ENCODE data around the gene MCHR1. TPM values are rescaled to one million over a fixed set of nuclear protein-coding genes. Genes with fewer than 3 reads are reported as not detected.

Gene MCHR1
- total RNA-seq, 1 experiment from 2014 or later: not detected

DNA sequence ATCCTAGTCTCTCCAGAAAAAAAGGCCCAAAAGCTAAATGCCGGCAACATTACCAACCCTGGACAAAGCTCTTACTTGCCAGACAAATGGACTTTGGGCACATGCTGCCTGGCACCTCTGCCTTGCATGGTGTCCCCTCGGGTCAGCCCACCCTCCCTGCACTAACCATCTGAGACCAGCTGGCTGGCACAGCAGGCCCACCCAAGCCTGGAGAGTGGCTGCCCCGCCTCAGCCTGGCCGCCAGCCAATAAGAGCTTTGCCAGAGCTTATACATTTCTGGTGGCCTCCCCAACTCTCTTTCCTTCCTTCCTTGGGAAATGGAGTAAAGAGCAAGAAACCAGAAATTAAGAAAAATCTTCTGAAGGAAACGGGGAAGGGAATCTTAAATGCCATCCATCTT, 24.5 kb downstream of the MCHR1 start (continued):
- no peak for TF ChIP-seq ATF3 (IDR thresholded peaks at IDR 0.05)

DNA sequence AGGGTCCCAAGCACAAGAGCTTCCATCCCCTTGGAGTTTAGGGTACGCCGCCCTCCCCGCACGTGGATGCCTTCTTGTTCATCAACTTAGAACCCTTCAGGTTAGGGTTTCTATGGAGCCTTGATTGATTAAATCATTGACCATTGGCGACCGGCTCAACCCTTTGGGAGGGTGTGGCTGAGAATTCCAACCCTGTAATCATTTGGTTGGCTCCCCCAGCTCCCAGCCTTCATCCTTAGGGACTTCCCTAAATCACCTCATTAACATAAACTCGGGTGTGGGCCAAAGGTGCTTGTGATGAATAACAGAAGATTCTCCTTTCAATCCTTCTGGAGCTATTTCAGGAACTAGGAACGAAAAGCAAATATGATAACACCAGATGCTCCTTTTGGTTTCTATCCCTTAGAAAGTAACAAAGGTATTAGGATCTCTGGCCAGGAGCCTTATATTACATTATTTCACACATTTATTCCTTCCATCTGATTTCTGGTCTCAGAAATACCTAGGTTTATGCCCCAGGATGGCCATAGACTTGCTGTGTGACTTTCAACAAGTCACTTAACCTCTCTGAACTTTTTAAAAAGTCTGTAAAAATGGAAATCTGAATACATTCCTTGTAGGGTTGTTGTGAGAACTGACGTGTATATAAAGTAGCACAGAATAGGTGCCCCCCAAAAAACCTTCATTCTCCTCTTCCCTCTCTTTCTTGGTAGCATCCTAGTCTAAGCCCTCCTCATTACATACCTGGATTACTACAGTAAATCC, 26.8 kb downstream of the MCHR1 start:
- H3K4me2 ChIP-seq (ENCODE audit: low read length): no peak overlapping the region
- no peak overlapping the region for H3K27ac ChIP-seq (ENCODE audit: low read depth, low read length)
- H3K79me2 ChIP-seq (ENCODE audit: insufficient read depth, low read length): no peaks in the 10 kb centered on the region
- H3K9me3 ChIP-seq (ENCODE audit: control insufficient read depth in 1 of 2, insufficient read depth in 1 of 2, low read depth in 1 of 2, low read length in 2 of 2): no peaks in the 10 kb centered on the region
- ChIA-PET RAD21 (ENCODE audit: low non-redundant PET in 1 of 2, low total read pairs in 2 of 2, uncharacterized antibody in 2 of 2, unreplicated experiment in 2 of 2) (no interaction called here), CTCF (no interaction called here), POLR2A (no interaction called here)
- H3K4me1 ChIP-seq (ENCODE audit: control insufficient read depth in 1 of 2, insufficient read depth in 2 of 2, low read length in 2 of 2): peaks cover 8 to 14% of the 10 kb centered on the region in 2 experiments
- no peaks in the 10 kb centered on the region for H3K36me3 ChIP-seq (ENCODE audit: control insufficient read depth in 1 of 2, insufficient read depth in 2 of 2, low read length in 2 of 2)
- H3K9ac ChIP-seq (ENCODE audit: low read length): no peak overlapping the region
- intact Hi-C loops (cut with micrococcal nuclease): no loop called here
- H3K9me2 ChIP-seq (ENCODE audit: insufficient read depth): no peaks in the 10 kb centered on the region
- TF ChIP-seq TCF7L2 (IDR thresholded peaks at IDR 0.05; ENCODE audit: borderline replicate concordance, extremely low read depth, insufficient read depth, insufficient read length) (no peak), ZBTB33 (IDR thresholded peaks at IDR 0.05; ENCODE audit: extremely low read depth, insufficient replicate concordance, low read length) (no peak), ATF3 (IDR thresholded peaks at IDR 0.05) (no peak), ZNF274 (IDR thresholded peaks at IDR 0.05; ENCODE audit: low read depth, low read length) (no peak), ZFX (IDR thresholded peaks at IDR 0.05) (no peak), RAD21 (IDR thresholded peaks at IDR 0.05; ENCODE audit: low read depth) (no peak), JUND (IDR thresholded peaks at IDR 0.05) (no peak), EZH2 (IDR thresholded peaks at IDR 0.05) (no peak), FOSL1 (IDR thresholded peaks at IDR 0.05; ENCODE audit: low read depth) (no peak), POLR2A (IDR thresholded peaks at IDR 0.05; ENCODE audit: borderline replicate concordance, extremely low read depth, insufficient read depth, insufficient read length) (no peak), SRF (IDR thresholded peaks at IDR 0.05; ENCODE audit: low read depth) (no peak)
- TF ChIP-seq, protein P1, sequence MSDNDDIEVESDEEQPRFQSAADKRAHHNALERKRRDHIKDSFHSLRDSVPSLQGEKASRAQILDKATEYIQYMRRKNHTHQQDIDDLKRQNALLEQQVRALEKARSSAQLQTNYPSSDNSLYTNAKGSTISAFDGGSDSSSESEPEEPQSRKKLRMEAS (IDR thresholded peaks at IDR 0.05): no peak
- TF ChIP-seq, protein P2, sequence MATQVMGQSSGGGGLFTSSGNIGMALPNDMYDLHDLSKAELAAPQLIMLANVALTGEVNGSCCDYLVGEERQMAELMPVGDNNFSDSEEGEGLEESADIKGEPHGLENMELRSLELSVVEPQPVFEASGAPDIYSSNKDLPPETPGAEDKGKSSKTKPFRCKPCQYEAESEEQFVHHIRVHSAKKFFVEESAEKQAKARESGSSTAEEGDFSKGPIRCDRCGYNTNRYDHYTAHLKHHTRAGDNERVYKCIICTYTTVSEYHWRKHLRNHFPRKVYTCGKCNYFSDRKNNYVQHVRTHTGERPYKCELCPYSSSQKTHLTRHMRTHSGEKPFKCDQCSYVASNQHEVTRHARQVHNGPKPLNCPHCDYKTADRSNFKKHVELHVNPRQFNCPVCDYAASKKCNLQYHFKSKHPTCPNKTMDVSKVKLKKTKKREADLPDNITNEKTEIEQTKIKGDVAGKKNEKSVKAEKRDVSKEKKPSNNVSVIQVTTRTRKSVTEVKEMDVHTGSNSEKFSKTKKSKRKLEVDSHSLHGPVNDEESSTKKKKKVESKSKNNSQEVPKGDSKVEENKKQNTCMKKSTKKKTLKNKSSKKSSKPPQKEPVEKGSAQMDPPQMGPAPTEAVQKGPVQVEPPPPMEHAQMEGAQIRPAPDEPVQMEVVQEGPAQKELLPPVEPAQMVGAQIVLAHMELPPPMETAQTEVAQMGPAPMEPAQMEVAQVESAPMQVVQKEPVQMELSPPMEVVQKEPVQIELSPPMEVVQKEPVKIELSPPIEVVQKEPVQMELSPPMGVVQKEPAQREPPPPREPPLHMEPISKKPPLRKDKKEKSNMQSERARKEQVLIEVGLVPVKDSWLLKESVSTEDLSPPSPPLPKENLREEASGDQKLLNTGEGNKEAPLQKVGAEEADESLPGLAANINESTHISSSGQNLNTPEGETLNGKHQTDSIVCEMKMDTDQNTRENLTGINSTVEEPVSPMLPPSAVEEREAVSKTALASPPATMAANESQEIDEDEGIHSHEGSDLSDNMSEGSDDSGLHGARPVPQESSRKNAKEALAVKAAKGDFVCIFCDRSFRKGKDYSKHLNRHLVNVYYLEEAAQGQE (IDR thresholded peaks at IDR 0.05; ENCODE audit: low read depth): no peak
- no peaks in the 10 kb centered on the region for H3K27me3 ChIP-seq (ENCODE audit: insufficient read depth, low read length)
- no peak overlapping the region for H3K4me3 ChIP-seq (replicated peaks in 1 of 2; ENCODE audit: low read depth in 1 of 2, low read length in 2 of 2)
- no TSS peak for BruUV-seq (replicated peaks)
- no peaks in the 10 kb centered on the region for H4K20me1 ChIP-seq (ENCODE audit: insufficient read depth)
- DNase-seq (ENCODE audit: low read depth, low spot score) (no peak), ATAC-seq (no peak)
- H2AFZ ChIP-seq (ENCODE audit: low read depth, low read length, poor library complexity, severe bottlenecking): no peak overlapping the region
